ENCODE measurements around the gene DNAL1.
A peak's percentile ranks its signal among the peaks of the same experiment; 100 is the strongest.

DNAL1 gene

GRCh38 chr14:73721101-73721821 lies 76.5 kb downstream of the DNAL1 start:
- H3K9me3 ChIP-seq: no peaks in the 10 kb centered on the region
- peaks cover 99% of the 10 kb centered on the region for H3K36me3 ChIP-seq
- TF ChIP-seq CTCF (IDR thresholded peaks at IDR 0.05): no peak
- peaks cover 25 to 26% of the 10 kb centered on the region in 2 experiments for H3K4me1 ChIP-seq (ENCODE audit: control insufficient read depth in 1 of 2, insufficient read depth in 1 of 2, low read depth in 1 of 2, low read length in 1 of 2)
- H3K4me3 ChIP-seq (ENCODE audit: low read depth in 1 of 2, low read length in 1 of 2): no peak overlapping the region
- no peaks in the 10 kb centered on the region for H3K27me3 ChIP-seq
- H3K27ac ChIP-seq: no peak overlapping the region

GRCh38 chr14:73722581-73722980 lies 77.8 kb downstream of the DNAL1 start:
- Histone ChIP-seq H3K4me1 (ENCODE audit: control insufficient read depth in 1 of 2, insufficient read depth in 1 of 2, low read depth in 1 of 2, low read length in 1 of 2) (peaks cover 25 to 29% of the 10 kb centered on the region in 2 experiments), H3K36me3 (peaks cover 100% of the 10 kb centered on the region), H3K27ac (no peak overlapping the region), H3K4me3 (ENCODE audit: low read depth in 1 of 2, low read length in 1 of 2) (no peak overlapping the region), H3K9me3 (no peaks in the 10 kb centered on the region), H3K27me3 (no peaks in the 10 kb centered on the region)
- no peak for TF ChIP-seq CTCF (IDR thresholded peaks at IDR 0.05)

GRCh38 chr14:73723406-73723796 lies 78.6 kb downstream of the DNAL1 start:
- H3K4me1 ChIP-seq (ENCODE audit: control insufficient read depth in 1 of 2, insufficient read depth in 1 of 2, low read depth in 1 of 2, low read length in 1 of 2): peaks cover 27 to 32% of the 10 kb centered on the region in 2 experiments
- H3K9me3 ChIP-seq: no peaks in the 10 kb centered on the region
- TF ChIP-seq CTCF (IDR thresholded peaks at IDR 0.05): no peak
- H3K27me3 ChIP-seq: no peaks in the 10 kb centered on the region
- peak overlapping the region; percentile 73 for H3K27ac ChIP-seq
- no peak overlapping the region for H3K4me3 ChIP-seq (ENCODE audit: low read depth in 1 of 2, low read length in 1 of 2)
- peaks cover 94% of the 10 kb centered on the region for H3K36me3 ChIP-seq

- no peaks in the 10 kb centered on the region for H3K9me3 ChIP-seq
- no peak for TF ChIP-seq CTCF (IDR thresholded peaks at IDR 0.05)
- H3K36me3 ChIP-seq: peaks cover 92% of the 10 kb centered on the region
- H3K27me3 ChIP-seq: no peaks in the 10 kb centered on the region
- H3K4me3 ChIP-seq (ENCODE audit: low read depth in 1 of 2, low read length in 1 of 2): no peak overlapping the region
- peak overlapping the region; percentile 73 for H3K27ac ChIP-seq
- peaks cover 30 to 39% of the 10 kb centered on the region in 2 experiments for H3K4me1 ChIP-seq (ENCODE audit: control insufficient read depth in 1 of 2, insufficient read depth in 1 of 2, low read depth in 1 of 2, low read length in 1 of 2)
Measured at GRCh38 chr14:73723797-73724661, 79.2 kb downstream of the DNAL1 start.

GRCh38 chr14:73724696-73725095 lies 79.9 kb downstream of the DNAL1 start:
- H3K36me3 ChIP-seq: peaks cover 92% of the 10 kb centered on the region
- H3K27me3 ChIP-seq: no peaks in the 10 kb centered on the region
- no peak overlapping the region for H3K4me3 ChIP-seq (ENCODE audit: low read depth in 1 of 2, low read length in 1 of 2)
- no peaks in the 10 kb centered on the region for H3K9me3 ChIP-seq
- peak overlapping the region; percentile 73 for H3K27ac ChIP-seq
- H3K4me1 ChIP-seq (ENCODE audit: control insufficient read depth in 1 of 2, insufficient read depth in 1 of 2, low read depth in 1 of 2, low read length in 1 of 2): peaks cover 30 to 39% of the 10 kb centered on the region in 2 experiments
- no peak for TF ChIP-seq CTCF (IDR thresholded peaks at IDR 0.05)
